ENCODE data around the gene ZNF407.

Gene ZNF407

DNA sequence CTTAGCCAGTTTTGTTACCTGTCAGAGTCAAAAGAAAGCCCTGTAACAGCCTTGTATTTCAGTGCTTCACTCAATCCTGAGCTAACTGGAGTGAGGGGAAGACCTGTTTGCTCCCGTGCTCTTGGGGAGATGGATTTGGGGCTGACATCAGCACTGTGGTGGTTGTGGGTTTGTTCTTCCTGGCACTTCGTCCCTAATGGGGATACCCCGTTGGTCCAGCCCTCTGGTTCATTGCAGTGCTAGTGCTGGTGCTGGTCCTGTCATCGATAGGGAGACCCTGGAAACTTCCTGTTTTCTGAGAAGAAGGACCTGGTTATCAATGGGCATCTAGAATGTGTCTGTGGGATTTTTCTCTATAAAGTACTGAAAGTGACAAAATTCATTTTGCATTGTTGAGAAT lies 205.4 kb downstream of the ZNF407 start:
- TF ChIP-seq, protein P1, sequence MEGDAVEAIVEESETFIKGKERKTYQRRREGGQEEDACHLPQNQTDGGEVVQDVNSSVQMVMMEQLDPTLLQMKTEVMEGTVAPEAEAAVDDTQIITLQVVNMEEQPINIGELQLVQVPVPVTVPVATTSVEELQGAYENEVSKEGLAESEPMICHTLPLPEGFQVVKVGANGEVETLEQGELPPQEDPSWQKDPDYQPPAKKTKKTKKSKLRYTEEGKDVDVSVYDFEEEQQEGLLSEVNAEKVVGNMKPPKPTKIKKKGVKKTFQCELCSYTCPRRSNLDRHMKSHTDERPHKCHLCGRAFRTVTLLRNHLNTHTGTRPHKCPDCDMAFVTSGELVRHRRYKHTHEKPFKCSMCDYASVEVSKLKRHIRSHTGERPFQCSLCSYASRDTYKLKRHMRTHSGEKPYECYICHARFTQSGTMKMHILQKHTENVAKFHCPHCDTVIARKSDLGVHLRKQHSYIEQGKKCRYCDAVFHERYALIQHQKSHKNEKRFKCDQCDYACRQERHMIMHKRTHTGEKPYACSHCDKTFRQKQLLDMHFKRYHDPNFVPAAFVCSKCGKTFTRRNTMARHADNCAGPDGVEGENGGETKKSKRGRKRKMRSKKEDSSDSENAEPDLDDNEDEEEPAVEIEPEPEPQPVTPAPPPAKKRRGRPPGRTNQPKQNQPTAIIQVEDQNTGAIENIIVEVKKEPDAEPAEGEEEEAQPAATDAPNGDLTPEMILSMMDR (IDR thresholded peaks at IDR 0.05; ENCODE audit: control insufficient read depth, extremely low read depth, insufficient read depth) = no peak
- no peak for DNase-seq (ENCODE audit: low read depth)
- no peak overlapping the region for H3K4me3 ChIP-seq (ENCODE audit: low read depth, low read length)

DNA sequence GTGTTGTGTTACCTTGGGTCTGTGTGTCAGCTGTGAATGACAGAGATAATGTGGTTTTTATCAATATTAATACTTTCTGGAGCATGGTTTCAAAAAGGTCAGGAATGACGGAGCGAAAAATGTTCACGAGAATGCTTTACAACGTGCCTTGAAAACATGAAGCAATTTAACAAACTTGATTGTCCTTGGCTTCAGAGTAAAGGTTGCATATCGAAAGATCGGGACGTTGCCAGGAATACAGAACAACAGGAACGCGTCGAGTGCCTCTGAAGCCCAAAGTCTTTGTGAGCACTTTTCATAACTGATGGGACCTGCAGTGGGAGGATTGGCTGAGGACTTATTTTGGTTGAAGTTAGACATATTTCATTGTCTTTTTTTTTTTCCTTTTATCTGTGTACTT lies 206.1 kb downstream of the ZNF407 start:
- TF ChIP-seq, protein P1 (IDR thresholded peaks at IDR 0.05; ENCODE audit: control insufficient read depth, extremely low read depth, insufficient read depth) = no peak
- no peak overlapping the region for H3K4me3 ChIP-seq (ENCODE audit: low read depth, low read length)
- no peak for DNase-seq (ENCODE audit: low read depth)

DNA sequence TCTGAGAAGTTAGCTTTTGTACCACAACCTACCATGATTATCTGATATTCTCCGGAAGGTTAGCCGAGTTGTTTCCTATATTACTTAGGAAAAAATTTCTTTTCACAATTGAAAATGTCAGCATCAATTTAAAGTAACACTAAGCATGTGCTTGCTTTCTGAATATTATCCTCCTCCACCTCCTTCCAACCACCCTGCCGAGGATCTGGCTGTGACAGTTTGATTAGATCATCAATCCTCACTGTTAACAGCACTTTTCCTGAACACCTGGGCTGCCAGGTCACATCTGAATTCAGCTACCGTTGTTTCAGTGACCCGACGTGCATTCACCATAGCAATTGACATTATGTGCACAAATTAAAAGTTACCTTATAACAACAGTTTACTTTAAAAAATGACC lies 207.0 kb downstream of the ZNF407 start:
- TF ChIP-seq, protein P1 (IDR thresholded peaks at IDR 0.05; ENCODE audit: control insufficient read depth, extremely low read depth, insufficient read depth) = no peak
- no peak overlapping the region for H3K4me3 ChIP-seq (ENCODE audit: low read depth, low read length)
- DNase-seq (ENCODE audit: low read depth) = no peak

DNA sequence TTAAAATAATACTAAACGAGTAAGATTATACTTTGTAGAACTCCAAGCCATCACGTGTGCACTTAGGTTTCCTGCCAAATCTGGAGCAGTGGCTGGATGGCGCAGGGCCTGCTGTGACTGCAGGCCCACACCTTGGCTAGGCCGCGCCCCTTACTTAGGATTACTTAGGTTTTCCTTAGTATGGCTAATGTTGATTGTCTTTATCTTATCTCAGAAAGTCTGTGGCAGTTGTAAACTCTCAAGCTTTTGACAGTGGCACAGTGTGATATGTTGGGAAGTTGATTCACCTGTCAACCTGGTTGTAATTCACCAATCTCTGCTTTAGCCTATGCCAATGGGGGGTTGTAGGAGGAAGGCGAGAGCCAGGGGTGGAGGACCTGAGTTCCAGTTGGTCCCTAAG lies 208.4 kb downstream of the ZNF407 start:
- DNase-seq (ENCODE audit: low read depth) = no peak
- no peak overlapping the region for H3K4me3 ChIP-seq (ENCODE audit: low read depth, low read length)
- TF ChIP-seq, protein P1 (IDR thresholded peaks at IDR 0.05; ENCODE audit: control insufficient read depth, extremely low read depth, insufficient read depth) = no peak

DNA sequence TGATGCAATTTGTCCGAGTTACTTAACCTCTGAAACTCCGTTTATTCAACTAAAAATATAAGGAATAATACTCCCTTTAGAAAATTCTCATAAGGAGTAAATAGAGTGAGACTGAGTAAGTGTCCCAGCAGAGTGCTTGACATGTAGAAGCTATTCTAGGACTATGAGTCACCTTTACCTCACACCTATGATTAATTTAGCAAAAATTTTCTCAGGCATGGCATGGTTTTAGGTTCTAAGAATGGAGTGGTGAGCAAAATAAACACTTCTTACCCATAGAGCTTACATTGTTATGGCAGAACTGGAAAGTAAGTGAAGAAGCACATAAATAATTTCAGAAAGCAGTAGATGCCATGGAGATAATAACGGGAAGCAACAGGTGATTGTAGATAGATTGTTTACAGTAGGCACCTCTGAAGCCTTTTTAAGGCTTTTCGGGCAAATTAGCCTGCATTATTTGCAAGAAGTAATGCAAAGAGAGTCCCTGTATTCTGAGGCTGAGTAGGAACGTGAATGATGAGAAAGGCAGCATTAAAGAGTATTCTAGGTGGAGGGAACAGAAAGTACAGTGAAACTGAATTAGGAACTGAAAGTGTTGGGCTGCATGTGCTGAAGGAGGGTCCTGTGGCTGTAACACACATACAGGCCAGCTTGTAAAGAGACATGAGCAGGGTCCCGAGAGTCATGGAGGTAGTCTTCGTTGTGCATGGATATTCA lies 209.2 kb downstream of the ZNF407 start:
- no peak for DNase-seq (ENCODE audit: low read depth)
- TF ChIP-seq, protein P1 (IDR thresholded peaks at IDR 0.05; ENCODE audit: control insufficient read depth, extremely low read depth, insufficient read depth) = no peak
- no peak overlapping the region for H3K4me3 ChIP-seq (ENCODE audit: low read depth, low read length)

DNA sequence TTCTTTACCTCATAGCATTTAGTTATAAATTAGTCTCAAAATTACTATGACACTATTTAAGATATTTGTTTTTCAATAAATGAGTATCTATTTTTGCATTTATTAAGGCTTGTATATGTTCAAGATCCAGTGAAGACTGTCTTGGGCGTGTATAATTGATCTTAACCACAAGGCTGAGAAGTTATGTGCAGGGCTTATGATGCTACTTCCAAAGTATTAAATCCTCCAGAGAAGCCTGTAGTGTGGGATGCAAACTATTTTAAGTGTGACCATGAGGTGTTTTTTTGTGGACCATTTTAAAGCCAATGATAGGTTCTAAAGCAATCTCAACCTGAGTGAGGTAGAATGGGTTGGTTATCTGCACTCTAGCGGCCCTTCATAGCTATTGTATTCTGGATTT lies 219.9 kb downstream of the ZNF407 start:
- TF ChIP-seq, protein P1 (IDR thresholded peaks at IDR 0.05; ENCODE audit: control insufficient read depth, extremely low read depth, insufficient read depth) = no peak
- no peak overlapping the region for H3K4me3 ChIP-seq (ENCODE audit: low read depth, low read length)
- no peak for DNase-seq (ENCODE audit: low read depth)
